ENCODE measurements around the gene KANSL1. TPM values are rescaled to one million over a fixed set of nuclear protein-coding genes. Genes with fewer than 3 reads are reported as not detected.
A peak's percentile ranks its signal among the peaks of the same experiment; 100 is the strongest.
"Not testable (repeated sequence)": the region's sequence is repeated elsewhere in the genome, so short reads cannot be mapped to it uniquely, and the experiment has no call there.

The KANSL1 gene
- total and polyA plus RNA-seq, 9 of the 15 experiments (the other 6 are each of a cell fraction or from before 2014, with no cell fraction given) = 3.6 to 55.4 (median 31.8) TPM

DNA sequence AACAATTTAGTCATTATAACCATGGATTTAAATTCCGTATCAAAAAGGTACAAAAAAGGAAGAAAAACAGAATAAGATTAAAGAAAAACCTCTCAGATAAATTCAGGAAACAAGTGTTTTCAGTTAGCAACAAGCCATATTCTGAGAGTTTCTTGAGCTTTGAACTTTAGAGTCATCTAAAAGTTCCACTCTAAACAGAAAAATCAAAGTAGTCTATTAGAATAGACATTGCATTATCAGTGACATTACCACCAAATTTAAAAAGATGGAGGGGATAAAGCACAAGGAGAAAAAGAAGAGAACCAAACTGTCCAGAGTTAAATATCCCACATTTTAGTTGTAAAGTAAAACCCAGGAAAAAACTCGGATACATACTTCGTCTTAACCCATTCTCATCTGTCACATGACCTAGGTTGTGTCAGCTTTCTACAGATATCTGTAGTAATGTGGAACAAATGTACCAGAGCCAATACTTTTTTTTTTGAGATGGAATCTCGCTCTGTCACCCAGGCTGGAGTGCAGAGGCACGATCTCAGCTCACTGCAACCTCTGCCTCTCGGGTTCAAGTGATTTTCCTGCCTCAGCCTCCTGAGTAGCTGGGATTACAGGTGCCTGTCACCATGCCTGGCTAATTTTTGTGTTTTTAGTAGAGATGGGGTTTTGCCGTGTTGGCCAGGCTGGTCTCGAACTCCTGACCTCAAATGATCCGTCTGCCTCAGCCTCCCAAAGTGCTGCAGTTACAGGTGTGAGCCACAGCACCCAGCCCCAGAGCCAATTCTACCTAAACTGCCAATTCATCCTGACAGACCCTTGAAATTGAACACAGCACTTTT, 91.2 kb downstream of the KANSL1 start:
- peak; percentile 40 for FAIRE-seq
- H3K36me3 ChIP-seq (ENCODE audit: control insufficient read depth, insufficient read depth, low read length); H3K4me2 ChIP-seq (ENCODE audit: insufficient read depth, low read length); BruUV-seq (replicated peaks); H4K20me1 ChIP-seq (replicated peaks; ENCODE audit: control insufficient read depth, insufficient read depth, low read length); H3K9me1 ChIP-seq (ENCODE audit: control insufficient read depth, insufficient read depth, low read length); H3K9me3 ChIP-seq (replicated peaks; ENCODE audit: control insufficient read depth, insufficient read depth, low read depth, low read length); DNase-seq (ENCODE audit: extremely low read depth in 1 of 4, low spot score in 3 of 4); in situ Hi-C loops (cut with MboI); H3K27me3 ChIP-seq (ENCODE audit: control insufficient read depth in 2 of 2, insufficient read depth in 2 of 2, low read length in 2 of 2); H3K4me3 ChIP-seq; H2AFZ ChIP-seq (ENCODE audit: low read depth, low read length): not testable (repeated sequence)
- Histone ChIP-seq H3K79me2 (ENCODE audit: control insufficient read depth, insufficient read depth, low read length) (peaks cover 96% of the 10 kb centered on the region), H3K9ac (ENCODE audit: insufficient read depth in 1 of 2, low read depth in 2 of 2, low read length in 2 of 2) (peak overlapping the region in 1 of 2 experiments; percentile 54; a peak in 1 of 4 replicates), H3K4me1 (replicated peaks in 1 of 2; ENCODE audit: control insufficient read depth in 2 of 2, insufficient read depth in 2 of 2, low read length in 2 of 2) (peaks cover 27 to 29% of the 10 kb centered on the region in 2 experiments), H3K27ac (ENCODE audit: extremely low read depth, low read depth, low read length) (peak overlapping the region; percentile 81; the same call in 2 of the 3 replicates)
- intact Hi-C loops (cut with micrococcal nuclease) = loop anchor here (2.0 kb wide), 1 partner anchor 89 kb away; no protein-coding TSS in a partner anchor
- peak; percentile 62 for ATAC-seq
- ChIA-PET POLR2A (interaction anchor here (0.6 to 4.0 kb wide), 9 partner anchors 8 to 97 kb away, joined by 3 to 32 read pairs (median 3); partner anchors contain the start of gene KANSL1), CTCF (ENCODE audit: low intra/inter-chr PET ratio) (interaction anchor here (1.3 kb wide), 1 partner anchor 91 kb away, joined by 4 read pairs; the partner anchor contains the start of gene KANSL1)
- WGBS (ENCODE audit: insufficient coverage, low coverage, missing lambda C conversion rate) = 10% methylated on average over 9 of the region's 9 CpGs
- TF ChIP-seq FOXK2 (conservative IDR thresholded peaks at IDR 0.05 in 1 of 2, IDR thresholded peaks at IDR 0.05 in 1 of 2; ENCODE audit: low read depth in 2 of 2) = peak; percentile 14 to 48; a peak in 1 of 4 replicates
- 0 out of 2 replicates have a peak, but pooled peaks have one; percentile 16 for TF ChIP-seq TAL1 (IDR thresholded peaks at IDR 0.05)
- peak; percentile 59 to 71; a peak in 3 of 4 replicates for TF ChIP-seq KDM1A (IDR thresholded peaks at IDR 0.05)
- TF ChIP-seq, protein P1, sequence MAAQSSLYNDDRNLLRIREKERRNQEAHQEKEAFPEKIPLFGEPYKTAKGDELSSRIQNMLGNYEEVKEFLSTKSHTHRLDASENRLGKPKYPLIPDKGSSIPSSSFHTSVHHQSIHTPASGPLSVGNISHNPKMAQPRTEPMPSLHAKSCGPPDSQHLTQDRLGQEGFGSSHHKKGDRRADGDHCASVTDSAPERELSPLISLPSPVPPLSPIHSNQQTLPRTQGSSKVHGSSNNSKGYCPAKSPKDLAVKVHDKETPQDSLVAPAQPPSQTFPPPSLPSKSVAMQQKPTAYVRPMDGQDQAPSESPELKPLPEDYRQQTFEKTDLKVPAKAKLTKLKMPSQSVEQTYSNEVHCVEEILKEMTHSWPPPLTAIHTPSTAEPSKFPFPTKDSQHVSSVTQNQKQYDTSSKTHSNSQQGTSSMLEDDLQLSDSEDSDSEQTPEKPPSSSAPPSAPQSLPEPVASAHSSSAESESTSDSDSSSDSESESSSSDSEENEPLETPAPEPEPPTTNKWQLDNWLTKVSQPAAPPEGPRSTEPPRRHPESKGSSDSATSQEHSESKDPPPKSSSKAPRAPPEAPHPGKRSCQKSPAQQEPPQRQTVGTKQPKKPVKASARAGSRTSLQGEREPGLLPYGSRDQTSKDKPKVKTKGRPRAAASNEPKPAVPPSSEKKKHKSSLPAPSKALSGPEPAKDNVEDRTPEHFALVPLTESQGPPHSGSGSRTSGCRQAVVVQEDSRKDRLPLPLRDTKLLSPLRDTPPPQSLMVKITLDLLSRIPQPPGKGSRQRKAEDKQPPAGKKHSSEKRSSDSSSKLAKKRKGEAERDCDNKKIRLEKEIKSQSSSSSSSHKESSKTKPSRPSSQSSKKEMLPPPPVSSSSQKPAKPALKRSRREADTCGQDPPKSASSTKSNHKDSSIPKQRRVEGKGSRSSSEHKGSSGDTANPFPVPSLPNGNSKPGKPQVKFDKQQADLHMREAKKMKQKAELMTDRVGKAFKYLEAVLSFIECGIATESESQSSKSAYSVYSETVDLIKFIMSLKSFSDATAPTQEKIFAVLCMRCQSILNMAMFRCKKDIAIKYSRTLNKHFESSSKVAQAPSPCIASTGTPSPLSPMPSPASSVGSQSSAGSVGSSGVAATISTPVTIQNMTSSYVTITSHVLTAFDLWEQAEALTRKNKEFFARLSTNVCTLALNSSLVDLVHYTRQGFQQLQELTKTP (IDR thresholded peaks at IDR 0.05; ENCODE audit: low read depth in 1 of 2, partially characterized antibody in 2 of 2) = peak in 1 of 2 experiments; percentile 25
- peak; percentile 47; the same call in 1 of the 2 replicates for TF ChIP-seq SMARCE1 (IDR thresholded peaks at IDR 0.05)
- peak; percentile 90 for TF ChIP-seq TOE1 (IDR thresholded peaks at IDR 0.05; ENCODE audit: borderline replicate concordance)
- 0 out of 2 replicates have a peak, but pooled peaks have one; percentile 42 for TF ChIP-seq TOE1 (CRISPR knock-in tag; IDR thresholded peaks at IDR 0.05; ENCODE audit: borderline replicate concordance, low read depth)
- TF ChIP-seq MAFG (tag; conservative IDR thresholded peaks at IDR 0.05) = 0 out of 2 replicates have a peak, but pooled peaks have one; percentile 54
- peak; percentile 64; the same call in 1 of the 2 replicates for TF ChIP-seq MTA1 (IDR thresholded peaks at IDR 0.05; ENCODE audit: borderline replicate concordance)
- TF ChIP-seq, protein P2, sequence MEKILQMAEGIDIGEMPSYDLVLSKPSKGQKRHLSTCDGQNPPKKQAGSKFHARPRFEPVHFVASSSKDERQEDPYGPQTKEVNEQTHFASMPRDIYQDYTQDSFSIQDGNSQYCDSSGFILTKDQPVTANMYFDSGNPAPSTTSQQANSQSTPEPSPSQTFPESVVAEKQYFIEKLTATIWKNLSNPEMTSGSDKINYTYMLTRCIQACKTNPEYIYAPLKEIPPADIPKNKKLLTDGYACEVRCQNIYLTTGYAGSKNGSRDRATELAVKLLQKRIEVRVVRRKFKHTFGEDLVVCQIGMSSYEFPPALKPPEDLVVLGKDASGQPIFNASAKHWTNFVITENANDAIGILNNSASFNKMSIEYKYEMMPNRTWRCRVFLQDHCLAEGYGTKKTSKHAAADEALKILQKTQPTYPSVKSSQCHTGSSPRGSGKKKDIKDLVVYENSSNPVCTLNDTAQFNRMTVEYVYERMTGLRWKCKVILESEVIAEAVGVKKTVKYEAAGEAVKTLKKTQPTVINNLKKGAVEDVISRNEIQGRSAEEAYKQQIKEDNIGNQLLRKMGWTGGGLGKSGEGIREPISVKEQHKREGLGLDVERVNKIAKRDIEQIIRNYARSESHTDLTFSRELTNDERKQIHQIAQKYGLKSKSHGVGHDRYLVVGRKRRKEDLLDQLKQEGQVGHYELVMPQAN (IDR thresholded peaks at IDR 0.05; ENCODE audit: borderline replicate concordance) = peak; percentile 59; the same call in 1 of the 2 replicates
- TF ChIP-seq HLTF (IDR thresholded peaks at IDR 0.05) = peak; percentile 86; the same call in 1 of the 2 replicates
- peak; percentile 36; the same call in 1 of the 2 replicates for TF ChIP-seq ATF7 (IDR thresholded peaks at IDR 0.05)
- peak in 1 of 2 experiments; percentile 79; a peak in 2 of 4 replicates for TF ChIP-seq HDAC1 (IDR thresholded peaks at IDR 0.05)
- TF ChIP-seq ZNF384 (IDR thresholded peaks at IDR 0.05; ENCODE audit: low read depth, low read length) = peak; percentile 47; the same call in 1 of the 2 replicates
- TF ChIP-seq ZNF316 (IDR thresholded peaks at IDR 0.05) = peak; percentile 61
- peak; percentile 88 for TF ChIP-seq RAD51 (IDR thresholded peaks at IDR 0.05; ENCODE audit: borderline replicate concordance, low read depth)

Data from K562 (cell line).